ENCODE measurements around the gene MTMR3.

- TF ChIP-seq POLR2A (IDR thresholded peaks at IDR 0.05) (no peak), CTCF (IDR thresholded peaks at IDR 0.05) (no peak)
These were observed 163.9 kb downstream of the MTMR3 start for GRCh38 chr22:30046716-30047363.
